HG03521 (cell line): ENCODE measurements around the gene BOD1L1.

Source experiments
- ATAC-seq: cut with Tn5 transposase; IDR thresholded peaks from one replicate; pipeline ENCODE4 v1.9.1; 2021; ENCODE audit warnings: mild to moderate bottlenecking, moderate library complexity; ENCODE audit not compliant: unreplicated experiment

BOD1L1 gene

DNA sequence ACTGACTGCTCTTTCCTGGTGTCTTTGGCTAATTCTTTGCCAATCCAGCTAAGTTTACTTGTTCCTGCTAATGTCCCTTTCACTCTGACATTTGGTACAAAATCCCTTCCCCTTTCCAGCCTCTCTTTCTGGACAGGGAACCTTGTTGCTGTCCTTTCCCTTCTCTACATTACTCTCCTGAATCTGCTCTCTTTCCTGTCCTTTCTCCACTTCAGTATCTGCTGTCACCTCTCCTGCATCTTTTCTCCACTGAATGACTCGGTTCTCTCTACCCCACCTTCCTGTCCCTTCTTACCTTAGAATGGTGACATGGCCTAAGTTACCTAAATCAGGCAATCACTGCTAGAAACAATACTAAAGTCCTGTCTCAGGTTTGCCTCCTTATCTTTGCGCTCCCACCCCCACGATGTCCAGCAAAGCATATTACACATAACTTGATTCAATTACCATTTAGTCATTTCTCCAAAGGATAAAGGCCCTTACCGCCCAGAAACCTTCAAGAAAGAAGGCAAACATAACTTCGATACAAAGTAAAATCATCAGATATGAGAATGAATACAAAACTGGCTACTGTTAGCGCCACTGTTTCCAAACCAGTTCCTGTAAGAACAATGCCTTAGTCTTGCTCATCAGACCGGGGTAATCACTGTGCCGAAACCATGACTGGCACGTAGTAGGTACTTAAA is 890 bp downstream of the BOD1L1 start:
- ATAC-seq = no peak

DNA sequence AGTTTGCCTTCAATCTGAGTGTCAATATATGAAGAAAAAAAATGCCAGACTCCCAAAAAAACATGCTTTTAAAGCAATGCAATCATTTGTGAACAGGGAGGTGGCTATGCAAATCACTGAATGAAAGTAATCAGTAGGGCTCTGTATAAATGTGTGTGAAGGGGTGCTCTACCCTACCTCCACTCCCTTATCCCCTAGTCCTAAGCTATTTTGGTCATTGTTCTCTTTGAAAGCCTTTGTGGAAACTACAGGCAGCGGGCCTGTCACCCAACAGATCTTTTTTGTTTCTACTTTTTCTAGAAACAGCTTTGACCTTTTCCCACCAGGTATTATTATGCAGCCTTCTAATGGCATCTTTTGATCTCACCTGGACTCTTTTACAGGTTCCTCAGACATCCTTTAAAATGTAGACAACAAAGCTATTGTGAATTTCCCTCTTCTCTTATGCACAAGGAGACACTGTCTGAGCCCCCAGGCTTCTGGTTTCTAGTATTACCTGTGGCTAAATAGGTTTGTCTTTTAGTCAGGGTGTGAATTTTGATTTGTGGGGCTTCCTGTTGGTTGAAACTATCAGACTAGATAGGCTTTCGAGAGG is 9.2 kb downstream of the BOD1L1 start:
- no peak for ATAC-seq

DNA sequence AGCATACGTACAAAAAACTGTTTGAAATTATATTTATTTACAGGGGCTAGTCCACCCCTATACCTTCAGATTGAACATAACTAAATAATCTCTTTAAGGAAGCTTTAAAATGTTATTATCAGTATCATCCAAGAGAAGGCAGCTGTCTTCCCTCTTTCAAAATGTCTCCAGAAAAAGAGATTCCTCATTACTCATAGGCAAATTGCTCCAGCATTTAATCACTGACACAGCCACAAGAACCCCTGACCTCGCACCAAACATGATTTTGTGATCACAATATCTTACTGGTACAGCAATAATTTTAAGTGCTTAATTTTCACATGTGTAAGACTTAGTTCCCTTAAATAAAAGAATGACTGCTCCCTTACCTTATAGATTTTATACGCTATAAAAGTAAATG is 9.7 kb downstream of the BOD1L1 start:
- ATAC-seq = no peak

DNA sequence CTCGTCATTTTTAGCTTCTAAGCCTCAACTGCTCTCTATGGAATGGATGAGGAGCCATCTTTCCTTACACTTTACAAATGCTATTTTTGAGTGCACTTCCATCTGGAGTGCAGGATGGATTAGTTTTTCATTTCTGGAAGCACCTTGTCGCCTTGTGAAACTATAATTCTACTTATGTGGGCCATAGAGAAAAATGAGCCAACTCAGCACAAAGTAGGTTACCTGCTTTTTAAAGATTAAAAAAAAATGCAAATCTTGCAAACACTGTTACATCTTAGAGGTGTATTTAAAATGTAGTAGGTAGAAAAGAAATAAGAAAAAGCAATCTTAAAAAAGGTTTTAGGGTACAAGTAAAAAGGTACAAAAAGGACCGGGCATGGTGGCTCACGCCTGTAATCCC is 10.9 kb downstream of the BOD1L1 start:
- no peak for ATAC-seq

DNA sequence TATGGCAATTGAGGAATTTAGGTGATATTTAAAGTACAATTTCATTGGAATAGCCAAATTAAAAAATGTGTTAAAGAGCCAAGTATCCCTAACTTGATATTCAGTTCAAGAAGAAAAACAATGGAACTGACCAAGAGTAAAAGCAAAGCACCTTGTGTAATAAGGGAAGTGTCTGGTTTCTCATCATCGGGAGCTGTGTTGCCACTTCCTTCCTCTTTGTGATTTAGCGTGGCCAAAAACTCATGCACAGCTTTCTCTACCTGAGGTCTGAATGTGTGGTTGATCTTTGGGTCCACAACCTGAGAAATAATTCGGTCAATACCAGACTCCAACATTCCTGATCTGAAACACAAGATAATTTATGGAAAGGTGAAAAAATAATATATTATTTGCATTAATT is 12.4 kb downstream of the BOD1L1 start:
- ATAC-seq = peak; percentile 32

DNA sequence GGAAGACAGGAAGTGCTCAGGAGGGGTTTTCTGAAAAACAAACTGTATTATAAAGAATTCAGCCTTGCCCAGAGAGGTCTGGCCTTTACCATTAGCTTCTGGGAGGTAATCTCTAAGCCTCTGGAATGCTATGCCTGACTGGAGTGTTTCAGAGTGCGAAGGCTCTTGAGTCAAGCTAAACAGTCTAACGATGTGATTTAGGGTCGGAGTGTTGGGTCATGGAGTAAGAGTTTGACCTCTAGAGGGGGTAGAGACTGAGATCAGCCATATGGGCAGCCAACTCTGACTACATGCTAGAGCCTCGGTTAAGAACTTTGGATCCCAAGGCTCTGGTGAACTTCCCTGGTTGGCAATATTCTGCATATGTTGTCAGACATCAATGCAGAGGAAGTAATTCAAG is 15.0 kb downstream of the BOD1L1 start:
- no peak for ATAC-seq

DNA sequence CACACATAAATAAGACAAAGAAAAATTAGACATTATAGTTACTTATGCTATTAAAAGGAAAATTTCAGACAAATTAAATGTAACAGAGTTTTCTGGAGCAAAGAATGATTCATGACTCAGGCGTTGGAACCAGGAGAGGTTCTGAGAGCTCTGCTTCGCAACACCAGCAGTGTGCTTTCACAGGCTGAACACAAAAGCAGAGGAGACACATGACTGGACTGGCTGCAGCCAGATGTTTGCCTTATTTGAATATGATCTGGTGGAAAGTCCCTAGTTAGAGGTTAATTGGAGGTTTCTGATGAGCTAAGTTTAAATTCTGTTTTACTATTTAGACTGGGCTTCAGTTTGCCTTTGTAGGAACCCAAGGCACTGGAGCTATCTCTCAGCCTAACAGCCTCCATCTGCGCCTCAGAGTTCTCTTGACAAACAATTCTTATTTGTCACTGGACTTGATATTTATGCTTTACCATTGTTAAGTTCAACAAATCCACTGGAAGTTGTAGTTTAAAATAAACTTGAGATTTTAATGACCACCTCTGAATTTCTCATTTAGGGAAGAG is 16.2 kb downstream of the BOD1L1 start:
- peak; percentile 97 for ATAC-seq

DNA sequence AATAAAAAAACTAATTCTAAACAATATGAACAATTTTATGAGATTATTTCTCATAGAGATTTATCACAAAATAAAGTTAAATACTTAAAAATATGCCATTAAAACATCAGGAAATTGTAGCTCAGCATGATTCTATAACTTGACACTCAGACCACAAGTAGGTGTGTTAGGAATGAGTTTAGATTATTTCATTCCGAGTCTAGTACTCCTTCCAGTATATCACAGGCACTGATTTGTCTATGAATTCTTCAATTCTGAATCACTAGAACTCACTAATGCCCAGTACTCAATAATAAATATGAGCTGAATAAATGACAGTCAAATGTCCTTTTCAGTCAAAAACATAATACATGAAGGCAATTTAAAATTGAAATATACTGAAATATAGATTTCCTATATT is 22.2 kb downstream of the BOD1L1 start:
- ATAC-seq = no peak

DNA sequence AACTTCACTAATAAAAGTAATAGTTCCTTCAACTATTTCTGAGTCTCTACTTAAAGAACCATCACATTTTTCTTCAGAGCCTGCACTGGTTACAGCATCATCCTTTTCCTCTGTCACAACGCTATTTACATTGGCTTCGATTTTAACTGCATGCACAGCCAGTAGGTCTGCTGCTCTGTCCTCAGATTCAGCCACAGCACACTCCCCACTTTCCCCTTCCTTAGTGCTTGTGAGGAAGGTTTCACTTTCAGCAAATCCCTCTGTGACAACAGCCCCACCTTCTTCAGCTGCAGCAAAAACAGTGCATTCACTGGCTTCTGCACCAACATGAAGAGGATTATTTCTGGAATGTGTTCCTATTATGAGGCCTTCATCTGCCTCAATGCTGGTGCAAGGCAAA is 25.7 kb downstream of the BOD1L1 start:
- ATAC-seq = no peak

DNA sequence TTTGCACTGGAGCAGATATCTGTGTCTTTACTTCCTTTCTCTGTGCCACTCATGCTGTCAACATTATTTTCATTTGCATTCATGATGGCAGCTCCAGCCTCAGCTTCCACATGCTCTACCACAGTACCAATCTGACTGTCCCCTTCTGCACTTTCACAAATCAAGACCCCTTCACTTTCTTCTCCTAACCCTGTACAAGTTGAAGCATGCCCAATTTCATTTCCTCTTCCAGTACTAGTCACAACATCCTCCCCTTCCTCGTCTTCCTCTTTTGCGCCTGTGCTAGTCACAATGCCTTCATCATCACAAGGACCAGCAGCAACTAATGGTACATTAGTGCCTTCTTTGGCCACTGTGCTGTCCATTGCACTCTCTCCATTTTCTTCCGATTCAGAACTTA is 26.5 kb downstream of the BOD1L1 start:
- peak; percentile 58 for ATAC-seq

DNA sequence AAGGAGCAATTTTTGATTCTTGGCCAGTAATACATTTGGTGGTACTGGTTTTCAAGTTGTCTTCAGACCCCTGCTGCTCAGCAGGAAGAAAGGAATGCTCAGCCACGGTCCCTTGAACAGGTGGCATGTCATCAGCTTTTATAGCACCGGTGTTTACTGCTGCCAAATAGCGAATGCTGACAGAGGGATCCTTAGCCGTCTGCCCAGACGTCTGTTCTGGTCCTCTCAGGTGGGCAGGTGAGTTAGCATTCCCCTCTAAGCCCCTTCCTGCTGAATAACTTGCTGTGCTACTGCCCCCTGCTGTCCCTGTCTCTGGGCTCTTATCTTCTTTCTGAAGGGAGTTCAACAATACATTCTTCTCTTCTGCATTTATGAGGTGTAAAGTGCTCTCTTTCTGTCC is 28.4 kb downstream of the BOD1L1 start:
- ATAC-seq = no peak

DNA sequence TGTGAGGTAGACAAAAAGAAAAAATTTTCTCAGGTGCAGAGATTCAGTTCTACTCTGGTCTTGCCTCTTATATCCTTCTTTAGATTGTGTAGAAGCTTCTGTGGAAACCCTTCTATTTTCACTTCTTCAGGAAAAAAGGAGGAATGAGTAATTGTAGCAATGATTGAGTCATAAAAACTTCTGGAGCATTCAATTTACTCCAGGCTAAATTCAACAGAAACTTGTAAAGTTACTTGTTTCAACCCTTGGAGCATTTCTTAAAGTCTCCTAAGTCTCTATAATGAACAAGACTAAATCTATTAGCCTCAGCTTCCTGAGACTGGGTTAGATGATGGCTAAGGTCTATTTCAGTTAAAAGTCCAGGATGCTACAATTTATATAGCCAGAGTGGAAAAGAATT is 29.9 kb downstream of the BOD1L1 start:
- no peak for ATAC-seq

DNA sequence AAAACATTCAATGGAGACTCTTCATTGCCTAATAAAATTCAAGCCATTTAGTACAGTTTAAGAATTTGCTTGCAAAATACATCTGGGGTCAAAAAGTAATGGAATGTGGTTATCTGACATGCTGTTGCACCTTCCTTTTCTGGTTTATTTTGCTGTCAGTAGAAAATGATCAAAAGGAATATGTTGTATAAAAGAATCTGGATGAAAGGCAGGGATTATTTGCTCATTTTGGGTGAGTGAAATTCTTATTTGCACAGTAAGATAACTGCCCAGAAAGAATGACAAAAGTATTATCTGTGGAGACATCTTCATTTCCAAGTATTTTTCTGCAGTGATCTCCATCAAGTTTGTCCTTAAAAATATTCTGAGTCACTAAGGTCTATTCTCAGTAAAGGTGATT is 30.4 kb downstream of the BOD1L1 start:
- no peak for ATAC-seq

DNA sequence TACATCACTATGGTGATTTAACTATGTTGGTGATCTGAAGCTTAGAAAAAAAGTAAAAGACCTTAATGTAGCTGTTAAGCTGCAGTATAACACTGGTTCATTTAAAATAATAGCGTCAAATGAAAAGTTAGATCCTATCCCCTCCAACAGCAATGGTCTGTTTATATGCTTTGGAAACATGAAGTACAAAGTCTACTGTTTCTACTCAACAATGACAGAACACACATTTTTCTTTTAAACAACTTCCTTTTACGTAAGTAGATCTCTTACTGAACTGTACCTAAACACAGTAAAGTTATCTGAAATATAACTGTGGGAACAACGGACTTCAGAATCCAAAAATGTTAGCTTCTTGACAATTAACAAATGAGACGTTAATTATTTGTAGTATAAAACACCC is 35.3 kb downstream of the BOD1L1 start:
- ATAC-seq = no peak

DNA sequence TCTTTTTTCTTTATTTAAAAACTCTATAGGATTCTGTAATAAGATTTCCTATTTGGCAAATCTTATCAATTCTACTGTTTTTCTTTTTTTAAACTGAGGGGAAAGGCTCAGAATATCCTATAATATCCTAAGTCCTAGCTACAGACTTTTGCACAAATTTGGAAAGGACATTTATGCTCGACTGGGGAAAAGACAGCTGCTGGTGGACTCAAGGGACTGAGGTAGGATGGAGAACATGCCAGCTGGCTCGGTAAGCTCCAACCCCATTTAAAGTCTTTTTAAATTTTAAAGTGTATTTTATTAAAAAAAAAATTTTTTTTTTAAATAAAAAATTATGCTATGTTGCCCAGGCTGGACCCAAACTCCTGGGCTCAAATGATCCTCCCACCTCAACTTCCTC is 36.8 kb downstream of the BOD1L1 start:
- ATAC-seq = no peak

DNA sequence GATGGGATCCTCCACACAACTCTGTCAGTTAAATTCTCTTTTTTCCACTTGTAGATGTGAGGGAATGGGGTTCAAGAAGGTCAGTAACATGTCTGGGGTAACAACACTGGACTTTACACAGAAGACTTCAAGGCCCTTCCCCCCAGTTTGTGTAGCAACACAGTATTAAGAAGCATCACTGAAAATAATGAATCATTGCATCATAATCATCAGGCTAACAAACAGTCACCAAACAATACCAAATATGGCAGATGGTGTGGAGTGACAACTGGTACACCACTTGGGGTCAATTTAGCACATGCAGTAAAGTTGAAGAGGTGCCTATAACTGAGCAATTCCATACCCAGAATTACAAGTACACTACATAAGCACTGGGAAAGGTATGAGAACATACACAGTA is 38.6 kb downstream of the BOD1L1 start:
- ATAC-seq = no peak

DNA sequence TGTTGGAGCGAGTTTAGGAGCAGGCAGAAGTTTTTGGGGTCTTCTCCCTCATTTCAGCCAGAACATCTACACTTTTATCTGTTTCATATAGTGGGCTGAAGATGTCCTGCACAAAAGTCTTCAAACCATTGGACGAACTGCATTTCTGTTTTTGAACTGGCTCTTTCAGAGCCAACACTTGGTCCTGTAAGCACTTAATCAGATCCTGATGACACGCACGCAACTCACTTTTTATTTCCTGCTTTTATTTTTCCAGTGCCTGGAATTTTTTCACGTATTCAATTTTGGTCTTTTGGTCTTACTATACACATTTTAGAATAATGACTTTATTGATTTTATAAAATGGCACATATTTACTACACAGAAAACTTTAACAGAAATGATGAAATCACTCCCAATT is 43.0 kb downstream of the BOD1L1 start:
- ATAC-seq = no peak

DNA sequence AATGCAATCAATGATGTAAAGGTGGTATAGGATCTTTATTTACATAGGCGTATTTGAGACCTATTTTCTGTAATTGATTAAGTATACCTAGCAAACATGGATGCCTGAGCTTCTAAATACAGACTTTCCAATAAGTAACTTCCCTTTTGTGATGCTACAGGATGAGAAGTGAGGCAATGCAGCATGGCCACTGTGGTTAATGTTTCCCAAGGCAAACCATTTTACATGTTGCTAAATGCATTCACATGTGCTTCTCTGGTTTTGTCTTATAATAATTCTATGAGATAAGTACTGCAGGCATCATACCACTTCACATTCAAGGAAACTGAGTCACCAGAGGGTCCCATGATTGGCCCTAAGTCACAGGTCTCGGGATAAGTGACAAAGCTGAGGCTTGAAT is 47.5 kb downstream of the BOD1L1 start:
- no peak for ATAC-seq

DNA sequence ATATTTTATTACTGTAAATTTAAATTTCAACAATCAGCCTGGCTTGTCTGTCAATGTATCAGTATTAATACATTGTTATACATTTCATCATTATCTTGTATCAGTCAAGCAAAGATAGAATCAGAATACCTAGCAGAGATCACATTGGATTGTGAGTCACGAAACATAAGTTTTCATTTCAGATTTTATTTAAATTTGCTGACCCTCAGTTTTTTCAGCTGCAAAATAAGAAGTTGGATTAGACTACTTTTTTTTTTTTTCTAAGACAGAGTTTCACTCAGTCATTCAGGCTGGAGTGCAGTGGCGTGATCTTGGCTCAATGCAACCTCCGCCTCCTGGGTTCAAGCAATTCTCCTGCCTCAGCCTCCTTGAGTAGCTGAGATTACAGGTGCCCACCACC is 49.9 kb downstream of the BOD1L1 start:
- ATAC-seq = no peak

DNA sequence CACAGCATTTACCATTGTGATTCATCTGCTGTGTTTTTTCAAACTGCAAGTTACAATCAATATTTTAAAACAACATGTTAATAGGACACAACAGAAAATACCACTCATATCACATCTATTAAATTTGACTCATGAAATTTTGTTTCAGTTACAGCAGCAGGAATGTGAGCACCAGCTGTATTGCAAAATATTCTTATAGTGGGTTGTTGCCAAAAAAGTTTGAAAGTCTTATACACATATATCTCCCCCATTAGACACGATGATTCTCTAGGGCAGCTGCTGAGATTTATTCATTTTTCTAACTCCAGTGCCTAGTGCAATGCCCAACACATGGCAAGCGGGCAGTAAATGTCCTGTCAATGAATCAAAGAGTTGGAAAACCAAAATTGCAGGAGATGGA is 56.6 kb downstream of the BOD1L1 start:
- no peak for ATAC-seq

DNA sequence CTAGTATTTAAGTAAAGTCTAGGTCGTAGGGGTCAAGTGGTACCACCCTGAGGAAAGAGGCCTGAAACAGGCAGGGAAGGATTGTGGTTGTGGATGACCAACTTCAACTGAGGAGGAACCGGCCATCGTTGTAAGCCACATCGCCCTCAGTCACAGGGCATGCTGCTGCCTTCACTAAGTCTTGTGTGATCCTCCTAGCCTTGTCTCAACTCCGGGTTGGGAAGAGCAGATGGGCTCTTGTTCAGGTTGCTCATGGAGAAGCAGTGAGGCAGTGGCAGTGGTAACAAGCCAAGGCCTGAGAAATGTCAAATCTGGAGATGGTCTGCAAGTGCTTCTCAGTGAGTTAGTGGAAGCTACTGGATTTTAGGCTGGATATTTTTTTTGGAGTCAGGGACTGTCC is 60.4 kb downstream of the BOD1L1 start:
- ATAC-seq = no peak

DNA sequence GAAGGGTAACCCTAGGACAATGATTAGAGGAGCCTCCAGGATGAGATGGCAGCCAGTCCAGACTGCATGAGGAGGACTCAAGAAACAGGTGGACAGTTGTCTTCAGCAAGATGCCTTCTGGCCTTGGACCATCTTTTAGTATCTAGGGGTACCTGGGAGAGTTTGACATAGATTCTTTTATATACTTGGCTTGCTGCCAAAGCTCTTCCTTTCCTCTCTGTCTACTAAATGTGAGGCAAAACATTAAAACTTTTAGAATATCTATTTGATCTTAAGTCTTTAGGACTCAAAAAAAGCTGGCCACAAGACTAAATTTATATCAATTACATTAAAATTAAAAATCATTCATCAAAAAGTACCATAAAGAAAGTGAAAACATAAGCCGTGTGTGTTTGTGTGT is 64.6 kb downstream of the BOD1L1 start:
- no peak for ATAC-seq

DNA sequence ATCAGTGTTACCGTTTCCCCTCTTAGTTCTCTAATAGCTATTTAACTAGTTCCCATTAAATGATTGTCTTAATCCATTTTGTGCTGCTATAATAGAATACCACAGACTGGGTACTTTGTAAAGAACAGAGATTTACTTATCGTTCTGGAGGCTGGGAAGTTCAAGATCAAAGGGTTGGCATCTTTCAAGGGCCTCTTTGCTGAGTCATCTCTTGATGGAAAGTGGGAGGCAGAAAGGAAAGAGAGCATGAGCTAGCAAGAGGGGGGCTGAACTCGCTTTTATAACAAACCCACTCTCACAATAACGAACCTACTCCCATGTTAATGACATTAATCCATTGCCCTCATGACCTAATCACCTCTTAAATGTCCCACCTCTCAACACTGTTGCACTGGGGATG is 65.9 kb downstream of the BOD1L1 start:
- ATAC-seq = no peak
